Aorta (tissue), 5 donors: Measurements from ENCODE around the gene TMEM119. TPM values are rescaled to one million over a fixed set of nuclear protein-coding genes. Genes with fewer than 3 reads are reported as not detected.
"Not testable (repeated sequence)": the region's sequence is repeated elsewhere in the genome, so short reads cannot be mapped to it uniquely, and the experiment has no call there.

Experiments
- ATAC-seq: fragments of 200-7000 bp; cut with Tn5 transposase; one replicate; pipeline ENCODE4 v1.9.1; 2022; ENCODE audit warnings: moderate library complexity; ENCODE audit not compliant: low FRiP score
- DNase-seq, 2 donors: peaks; one replicate each; pipeline ENCODE4 v3.0.0-alpha.2; 2020
- H3K27ac ChIP-seq, 2 donors: one replicate each; pipeline ENCODE4 v1.5.1; 2013; ENCODE audit warnings: low read length in 2 of 2, mild to moderate bottlenecking in 2 of 2, moderate library complexity in 2 of 2, control low read depth in 1 of 2, inconsistent platforms in 1 of 2, low read depth in 1 of 2
- H3K27me3 ChIP-seq, 2 donors: one replicate each; pipeline ENCODE4 v1.6.1; 2013; ENCODE audit warnings: control low read depth in 1 of 2, low read length in 1 of 2, mild to moderate bottlenecking in 1 of 2, moderate library complexity in 1 of 2; ENCODE audit not compliant: insufficient read depth in 2 of 2, control insufficient read depth in 1 of 2
- H3K36me3 ChIP-seq, 2 donors: one replicate each; pipeline ENCODE4 v1.6.1; 2013; ENCODE audit warnings: control low read depth in 1 of 2, low read length in 1 of 2, mild to moderate bottlenecking in 1 of 2; ENCODE audit not compliant: insufficient read depth in 2 of 2, control insufficient read depth in 1 of 2
- H3K4me1 ChIP-seq, 2 donors: one replicate each; pipeline ENCODE4 v1.6.1; 2013; ENCODE audit warnings: low read length in 2 of 2, control low read depth in 1 of 2, mild to moderate bottlenecking in 1 of 2, moderate library complexity in 1 of 2; ENCODE audit not compliant: insufficient read depth in 2 of 2, control insufficient read depth in 1 of 2
- H3K4me3 ChIP-seq, 2 donors: one replicate each; pipeline ENCODE4 v1.5.1; 2013; ENCODE audit warnings: low read length in 2 of 2, control low read depth in 1 of 2, mild to moderate bottlenecking in 1 of 2
- H3K9me3 ChIP-seq: one replicate; pipeline ENCODE4 v1.6.1; 2013; ENCODE audit warnings: mild to moderate bottlenecking, low read length; ENCODE audit not compliant: control insufficient read depth
- WGBS, 2 donors: extraction: QIAGEN DNeasy Blood & Tissue Kit; methylation state at CpG; one replicate each; pipeline ENCODE4 v1.1.7; 2013; 5-methylcytosine and 5-hydroxymethylcytosine counted together
- intact Hi-C, 2 donors: fragments of 100-400 bp; cut with DNase I; formaldehyde crosslinking; loops; one replicate each; pipeline versions ENCODE4 v1.14.2 to v1.15.0; 2022
- polyA plus RNA-seq, 2 donors: library from polyadenylated mRNA; stranded (reverse); fragments of 200-250 nt; gene quantifications; one replicate each; pipeline ENCODE4 v1.2.3, GENCODE V29; 2013
- total RNA-seq, 2 donors: library from RNA; stranded (reverse); fragmentation: NEBNext Ultra II Directional; extraction: Animal tissue kit (Norgen Biotek cat#: 25700); gene quantifications; one replicate each; pipeline ENCODE4 v1.2.1, GENCODE V29; 2021
- donor health status: healthy with polysubstance abuse.
- donor health status: Bipolar disorder and iron deficiency.
- donor health status: DM: no; HTN: no; CAD: no.
- donor health status: DM: no; HTN: no; CAD: no.
- donor health status: DM: yes; HTN: yes; CAD: no.

Gene TMEM119
- total and polyA plus RNA-seq, 4 donors = 0.26 to 21.1 (median 8.0) TPM

GRCh38 chr12:108591267-108591980 is 6.5 kb downstream of the TMEM119 start:
- no peak overlapping the region for H3K4me3 ChIP-seq
- 87 to 90% methylated on average over 21 to 22 of the region's 22 CpGs for whole genome bisulfite sequencing, 2 donors
- H3K36me3 ChIP-seq = no peaks in the 10 kb centered on the region
- H3K4me1 ChIP-seq = no peaks in the 10 kb centered on the region
- H3K9me3 ChIP-seq = no peaks in the 10 kb centered on the region
- intact Hi-C loops = no loop called here
- no peak for ATAC-seq
- peak in 1 of 2 donors; percentile 74 for DNase-seq
- H3K27ac ChIP-seq = no peak overlapping the region
- no peaks in the 10 kb centered on the region for H3K27me3 ChIP-seq

DNA sequence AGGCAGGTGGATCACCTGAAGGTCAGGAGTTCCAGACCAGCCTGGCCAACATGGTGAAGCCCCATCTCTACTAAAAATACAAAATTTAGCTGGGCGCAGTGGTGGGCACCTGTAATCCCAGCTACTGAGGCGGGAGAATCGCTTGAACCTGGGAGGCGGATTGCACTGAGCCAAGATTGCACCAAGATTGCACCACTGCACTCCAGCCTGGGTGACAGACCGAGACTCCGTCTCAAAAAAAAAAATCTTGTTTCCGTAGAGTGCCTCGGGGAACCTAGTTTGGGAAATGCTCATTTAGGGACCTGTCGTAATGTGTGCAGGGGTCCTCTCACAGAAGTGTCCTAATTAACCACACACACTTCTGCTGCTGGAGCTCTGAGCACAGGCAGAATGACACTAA is 7.4 kb downstream of the TMEM119 start:
- peak in 1 of 2 donors; percentile 28 for DNase-seq

DNA sequence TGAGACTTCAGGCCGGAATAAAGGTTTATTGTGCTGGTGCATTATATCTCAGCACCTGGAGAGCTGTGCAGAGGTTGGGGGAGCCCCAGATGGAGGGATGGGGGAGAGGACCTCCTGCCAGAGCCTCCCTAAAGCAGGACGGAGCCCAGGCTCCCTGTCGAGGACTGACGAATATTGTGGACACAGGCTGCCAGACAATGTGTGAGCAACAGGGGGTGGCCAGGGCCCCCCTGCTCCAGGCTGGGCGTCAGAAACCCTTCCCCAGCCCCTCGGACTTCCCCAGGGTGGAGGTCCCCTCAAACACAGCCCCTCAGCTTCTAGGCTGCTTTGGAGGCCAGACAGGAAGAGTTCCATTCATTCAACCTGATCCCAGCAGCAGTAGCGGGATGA is 8.0 kb downstream of the TMEM119 start:
- Histone ChIP-seq H3K4me1 (no peaks in the 10 kb centered on the region), H3K9me3 (no peaks in the 10 kb centered on the region), H3K36me3 (no peaks in the 10 kb centered on the region), H3K27me3 (no peaks in the 10 kb centered on the region), H3K4me3 (no peak overlapping the region), H3K27ac (no peak overlapping the region)
- WGBS, 2 donors = 77 to 84% methylated on average over 7 of the region's 7 CpGs
- intact Hi-C loops = no loop called here
- ATAC-seq (no peak), DNase-seq (peak in 1 of 2 donors; percentile 59)

More for the DNA sequence above, 7.4 kb downstream of the TMEM119 start:
- H3K4me3 ChIP-seq, H3K27me3 ChIP-seq, H3K27ac ChIP-seq, H3K4me1 ChIP-seq, H3K9me3 ChIP-seq, intact Hi-C loops, ATAC-seq, H3K36me3 ChIP-seq: not testable (repeated sequence)
- WGBS, 2 donors = 93 to 94% methylated on average over 9 of the region's 9 CpGs

DNA sequence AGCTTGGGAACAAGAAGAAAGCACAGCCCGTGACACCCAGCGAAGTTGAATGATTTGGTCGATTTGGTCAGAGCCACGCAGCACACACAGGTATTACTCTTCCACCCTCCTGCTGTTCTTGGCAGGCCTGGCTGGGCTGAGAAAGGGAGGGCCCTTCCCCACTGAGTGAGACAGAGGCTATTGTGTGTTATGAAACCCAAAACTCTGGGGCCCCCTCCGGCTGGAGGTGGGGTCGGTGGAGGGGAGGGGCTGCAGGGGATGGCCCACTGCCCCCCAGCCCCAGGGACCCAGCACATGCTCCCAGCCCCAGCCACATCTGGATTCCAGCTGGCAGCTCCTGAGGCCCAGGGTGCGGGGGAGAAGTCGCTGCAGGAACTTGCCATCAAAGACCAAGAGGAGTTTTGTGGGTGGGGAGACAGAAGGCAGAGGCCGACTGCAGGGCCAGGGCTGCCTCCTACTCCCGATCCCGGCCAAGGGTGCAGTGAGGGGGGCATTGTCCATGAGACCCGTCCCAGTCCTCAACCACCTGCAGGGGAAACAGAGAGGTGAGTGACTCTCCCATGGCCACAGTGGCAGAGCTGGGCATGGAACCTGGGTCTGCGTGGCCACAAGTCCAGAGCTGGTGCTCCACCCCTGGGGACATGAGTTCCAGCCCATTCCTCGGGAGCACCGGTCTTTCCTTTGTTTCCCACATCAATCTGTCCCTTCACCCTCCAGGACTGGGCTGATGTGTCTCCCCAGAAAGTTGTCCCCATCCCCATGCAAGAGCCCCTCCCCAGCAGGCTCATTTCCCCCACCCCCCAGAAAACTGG is 8.7 kb downstream of the TMEM119 start:
- Histone ChIP-seq H3K27ac (no peak overlapping the region), H3K27me3 (no peaks in the 10 kb centered on the region), H3K4me3 (no peak overlapping the region), H3K9me3 (no peaks in the 10 kb centered on the region), H3K4me1 (no peaks in the 10 kb centered on the region), H3K36me3 (no peaks in the 10 kb centered on the region)
- intact Hi-C loops = no loop called here
- ATAC-seq (no peak), DNase-seq (peak in 1 of 2 donors; percentile 73)
- WGBS, 2 donors = 29 to 35% methylated on average over 15 of the region's 15 CpGs

DNA sequence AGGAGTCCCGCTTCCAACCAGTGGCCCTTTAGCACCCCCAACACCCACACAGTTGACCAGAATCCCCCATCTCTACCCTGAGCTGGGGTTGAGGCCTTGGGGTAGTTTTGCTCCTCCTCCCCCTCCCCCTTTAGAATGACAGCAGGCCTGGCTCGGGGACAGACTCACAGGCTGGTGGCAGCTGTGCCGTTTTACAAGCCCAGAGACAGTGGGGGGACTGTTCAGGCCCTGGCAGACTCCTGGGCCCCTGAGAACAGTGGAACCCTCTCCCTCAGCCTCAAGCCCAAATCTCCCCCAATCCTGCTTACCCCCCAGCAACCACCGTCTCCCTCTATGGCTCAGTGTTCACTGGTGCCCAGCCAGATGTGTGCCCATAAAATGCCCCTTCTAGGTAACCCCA is 10.1 kb downstream of the TMEM119 start:
- Histone ChIP-seq H3K27me3 (no peaks in the 10 kb centered on the region), H3K27ac (no peak overlapping the region), H3K4me1 (no peaks in the 10 kb centered on the region), H3K4me3 (no peak overlapping the region), H3K36me3 (no peaks in the 10 kb centered on the region), H3K9me3 (no peaks in the 10 kb centered on the region)
- ATAC-seq (no peak), DNase-seq (no peak)
- intact Hi-C loops = no loop called here
- WGBS, 2 donors = 69 to 72% methylated on average over 4 of the region's 4 CpGs

GRCh38 chr12:108586306-108586705 is 11.6 kb downstream of the TMEM119 start:
- WGBS, 2 donors = 90 to 92% methylated on average over 11 of the region's 11 CpGs
- Histone ChIP-seq H3K4me1 (no peaks in the 10 kb centered on the region), H3K36me3 (no peaks in the 10 kb centered on the region), H3K4me3 (no peak overlapping the region), H3K27me3 (no peaks in the 10 kb centered on the region), H3K27ac (no peak overlapping the region), H3K9me3 (no peaks in the 10 kb centered on the region)
- no peak for DNase-seq
- no peak for ATAC-seq
- intact Hi-C loops = no loop called here

DNA sequence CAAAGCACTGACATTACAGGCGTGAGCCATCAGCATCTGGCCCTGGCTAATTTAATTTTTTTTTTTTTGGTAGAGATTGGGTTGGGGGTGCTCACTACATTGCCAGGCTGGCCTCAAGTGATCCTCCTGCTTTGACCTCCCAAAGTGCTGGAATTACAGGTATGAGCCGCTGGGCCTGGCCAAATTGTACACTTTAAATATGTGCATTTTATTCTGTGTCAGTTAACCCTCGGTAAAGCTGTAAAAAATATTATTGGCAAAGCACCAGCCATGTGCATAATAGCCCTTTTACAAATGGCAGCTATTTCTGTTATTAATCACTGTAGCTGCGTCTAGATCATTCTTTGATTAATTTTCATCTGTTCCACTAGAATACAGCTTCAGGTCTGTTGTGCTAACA is 12.0 kb downstream of the TMEM119 start:
- Histone ChIP-seq H3K27ac (no peak overlapping the region), H3K36me3 (no peaks in the 10 kb centered on the region), H3K4me3 (no peak overlapping the region), H3K4me1 (no peaks in the 10 kb centered on the region), H3K9me3 (no peaks in the 10 kb centered on the region), H3K27me3 (no peaks in the 10 kb centered on the region)
- 37 to 49% methylated on average over 4 of the region's 4 CpGs for WGBS, 2 donors
- intact Hi-C loops = no loop called here
- ATAC-seq (no peak), DNase-seq (no peak)

- 78 to 83% methylated on average over 3 of the region's 3 CpGs for WGBS, 2 donors
- no peaks in the 10 kb centered on the region for H3K36me3 ChIP-seq
- no peaks in the 10 kb centered on the region for H3K27me3 ChIP-seq
- no peaks in the 10 kb centered on the region for H3K9me3 ChIP-seq
- ATAC-seq = no peak
- no peaks in the 10 kb centered on the region for H3K4me1 ChIP-seq
- no peak overlapping the region for H3K4me3 ChIP-seq
- no peak for DNase-seq
- intact Hi-C loops = no loop called here
- no peak overlapping the region for H3K27ac ChIP-seq
These were observed 13.3 kb downstream of the TMEM119 start for GRCh38 chr12:108584456-108585065.
